Measurements from ENCODE around the gene MCTS1. TPM values are rescaled to one million over a fixed set of nuclear protein-coding genes. Genes with fewer than 3 reads are reported as not detected.
A peak's percentile ranks its signal among the peaks of the same experiment; 100 is the strongest.

MCTS1 gene, protein sequence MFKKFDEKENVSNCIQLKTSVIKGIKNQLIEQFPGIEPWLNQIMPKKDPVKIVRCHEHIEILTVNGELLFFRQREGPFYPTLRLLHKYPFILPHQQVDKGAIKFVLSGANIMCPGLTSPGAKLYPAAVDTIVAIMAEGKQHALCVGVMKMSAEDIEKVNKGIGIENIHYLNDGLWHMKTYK
- total RNA-seq (2014; rRNA removed; shearing (Covaris generic)), result 33.0 and 34.4 TPM in 2 replicates
- 55.9 and 58.2 TPM in 2 replicates for polyA plus RNA-seq (2016; fragmentation: Nextera tagmentation; extraction: Ambion mirVana)
- long read RNA-seq, transcript MCTS1-202 (6 exons, 1,018 nt), result major isoform, 23 of 23 reads
- long read RNA-seq, partial matches to known transcripts, result 0 of 23 reads
- long read RNA-seq, other reads (novel, unspliced or antisense), result 0 of 23 reads

DNA sequence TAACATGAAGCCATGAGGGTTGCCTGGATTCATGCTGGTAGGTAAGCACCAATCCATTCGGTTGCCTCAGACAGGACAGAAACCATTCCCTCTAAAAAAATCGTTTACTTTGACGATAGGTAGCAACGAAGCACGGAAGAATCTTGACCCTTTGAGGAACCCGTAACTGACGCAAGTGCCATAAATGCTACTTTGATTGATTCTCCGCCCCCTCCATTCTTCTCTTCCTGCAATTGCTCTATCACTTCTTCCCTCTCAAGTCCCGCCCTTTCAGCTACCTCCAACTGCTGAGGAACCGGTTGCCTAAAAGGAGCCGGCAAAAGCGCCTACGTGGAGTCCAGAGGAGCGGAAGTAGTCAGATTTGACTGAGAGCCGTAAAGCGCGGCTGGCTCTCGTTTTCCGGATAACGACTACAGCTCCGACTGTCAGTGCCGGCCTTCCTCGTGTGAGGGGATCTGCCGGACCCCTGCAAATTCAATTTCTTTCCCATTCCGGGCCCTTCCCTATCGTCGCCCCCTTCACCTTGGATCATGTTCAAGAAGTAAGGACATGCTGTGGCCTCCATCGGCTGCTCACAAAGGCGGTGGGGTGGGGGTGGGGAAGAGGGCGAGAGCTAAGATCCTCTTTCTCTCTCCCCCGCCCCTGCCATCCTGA, at the start of gene MCTS1:
Gene MCTS1 (plus strand): TSS at position 395 of the 654 bp plus-strand sequence. CDS start 136 bp downstream, at position 531.
- Histone ChIP-seq H3K27me3 (ENCODE audit: insufficient read depth) (no peaks in the 10 kb centered on the region), H3K9me2 (ENCODE audit: insufficient read depth) (no peaks in the 10 kb centered on the region), H3K4me3 (peak within 1 kb of the TSS; percentile 79), H3K4me2 (peak within 1 kb of the TSS; percentile 89), H3F3A (replicated peaks; ENCODE audit: low read depth) (no peaks in the 10 kb centered on the region), H3K79me2 (replicated peaks; ENCODE audit: insufficient read depth) (peaks cover 19% of the 10 kb centered on the region), H3K27ac (ENCODE audit: low read depth) (peak within 1 kb of the TSS; percentile 77), H3K4me1 (ENCODE audit: insufficient read depth) (no peaks in the 10 kb centered on the region; the same call in 1 of the 2 replicates), H3K36me3 (ENCODE audit: insufficient read depth) (no peaks in the 10 kb centered on the region), H2AFZ (no peak within 1 kb of the TSS), H4K20me1 (replicated peaks; ENCODE audit: insufficient read depth) (no peaks in the 10 kb centered on the region)
- H3K27ac Mint-ChIP-seq, result peak within 1 kb of the TSS; percentile 98
- peak; percentile 92 for DNase-seq (ENCODE audit: low spot score)
- TF ChIP-seq STAT1 (IDR thresholded peaks at IDR 0.05; ENCODE audit: unreplicated experiment) (no peak), POLR2AphosphoS5 (IDR thresholded peaks at IDR 0.05; ENCODE audit: low read depth) (peak; percentile 18; the same call in 1 of the 2 replicates), CREB1 (CRISPR knock-in tag; IDR thresholded peaks at IDR 0.05; ENCODE audit: low read depth) (0 out of 2 replicates have a peak, but pooled peaks have one; percentile 48)
- H3K4me1 Mint-ChIP-seq, result peaks cover 5% of the 10 kb centered on the region; the same call in 1 of the 3 replicates
- no peaks in the 10 kb centered on the region for H3K9me3 Mint-ChIP-seq
- ATAC-seq, result peak; percentile 98
- H3K36me3 Mint-ChIP-seq (ENCODE audit: low read depth), result no peaks in the 10 kb centered on the region
- peak within 1 kb of the TSS; percentile 93 for H3K4me3 Mint-ChIP-seq
- H3K27me3 Mint-ChIP-seq (ENCODE audit: insufficient read depth, low read depth, poor library complexity), result no peaks in the 10 kb centered on the region

DNA sequence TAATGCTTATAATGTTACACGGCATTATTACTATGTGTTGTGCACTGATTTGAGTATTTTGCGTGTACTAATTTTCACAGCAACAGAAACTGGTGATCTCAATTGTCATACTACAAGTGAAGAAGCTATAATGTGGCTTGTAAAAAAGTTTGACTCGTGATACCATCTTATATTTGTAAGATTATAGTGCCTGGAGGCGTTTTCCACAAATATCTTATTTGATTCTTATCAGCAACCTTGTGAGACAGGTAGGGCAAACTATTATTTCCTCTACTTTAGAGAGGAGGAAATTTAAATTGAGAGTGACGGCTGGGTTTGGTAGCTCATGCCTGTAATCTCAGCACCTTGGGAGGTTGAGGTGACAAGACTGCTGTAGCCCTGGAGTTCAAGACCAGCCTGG, 47.6 kb upstream of the MCTS1 start:
- Histone ChIP-seq H3K27me3 (ENCODE audit: insufficient read depth) (no peaks in the 10 kb centered on the region), H3K36me3 (ENCODE audit: insufficient read depth) (no peaks in the 10 kb centered on the region), H3K9me2 (ENCODE audit: insufficient read depth) (no peaks in the 10 kb centered on the region), H3K79me2 (replicated peaks; ENCODE audit: insufficient read depth) (peaks cover 29% of the 10 kb centered on the region), H3K27ac (ENCODE audit: low read depth) (no peak overlapping the region), H4K20me1 (replicated peaks; ENCODE audit: insufficient read depth) (no peaks in the 10 kb centered on the region), H3K4me3 (no peak overlapping the region), H3K4me1 (ENCODE audit: insufficient read depth) (no peaks in the 10 kb centered on the region), H3K4me2 (no peak overlapping the region), H3F3A (replicated peaks; ENCODE audit: low read depth) (no peaks in the 10 kb centered on the region), H2AFZ (no peak overlapping the region)
- H3K27me3 Mint-ChIP-seq (ENCODE audit: insufficient read depth, low read depth, poor library complexity), result peaks cover 7% of the 10 kb centered on the region
- no peak for TF ChIP-seq CREB1 (CRISPR knock-in tag; IDR thresholded peaks at IDR 0.05; ENCODE audit: low read depth)
- no peak for TF ChIP-seq EZH2 (IDR thresholded peaks at IDR 0.05; ENCODE audit: low read depth, unreplicated experiment)
- no peak overlapping the region for H3K27ac Mint-ChIP-seq
- H3K9me3 Mint-ChIP-seq, result no peaks in the 10 kb centered on the region
- no peaks in the 10 kb centered on the region; the same call in 2 of the 3 replicates for H3K4me1 Mint-ChIP-seq
- no peak overlapping the region for H3K4me3 Mint-ChIP-seq
- DNase-seq (ENCODE audit: low spot score) (no peak), ATAC-seq (no peak)
- H3K36me3 Mint-ChIP-seq (ENCODE audit: low read depth), result peaks cover 12% of the 10 kb centered on the region; the same call in 2 of the 3 replicates

DNA sequence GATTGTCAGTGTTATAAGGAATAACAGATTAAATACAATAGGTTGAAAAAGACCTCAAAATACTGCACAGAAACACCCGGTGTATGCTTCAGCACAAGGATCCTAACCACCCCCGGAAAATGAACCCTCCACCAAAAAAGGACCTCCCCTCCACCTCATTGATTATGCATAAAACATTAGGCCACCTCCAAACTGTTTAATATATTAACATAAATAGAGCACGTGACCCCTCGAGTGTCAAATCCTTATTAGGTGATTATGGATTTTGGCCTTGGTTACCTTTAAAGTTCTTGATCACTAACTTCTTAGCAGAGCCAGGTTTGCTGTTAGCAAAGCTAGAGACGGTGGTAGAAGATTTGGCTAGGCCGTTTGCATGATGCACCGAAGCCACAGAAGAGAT, 44.1 kb upstream of the MCTS1 start:
- peaks cover 7% of the 10 kb centered on the region for H3K27me3 Mint-ChIP-seq (ENCODE audit: insufficient read depth, low read depth, poor library complexity)
- Histone ChIP-seq H3K9me2 (ENCODE audit: insufficient read depth) (no peaks in the 10 kb centered on the region), H3K27me3 (ENCODE audit: insufficient read depth) (no peaks in the 10 kb centered on the region), H2AFZ (0 out of 2 replicates have a peak overlapping the region, but pooled peaks have one; percentile 43), H3K27ac (ENCODE audit: low read depth) (peak overlapping the region; percentile 98), H3K79me2 (replicated peaks; ENCODE audit: insufficient read depth) (peaks cover 22% of the 10 kb centered on the region), H3F3A (replicated peaks; ENCODE audit: low read depth) (no peaks in the 10 kb centered on the region), H3K36me3 (ENCODE audit: insufficient read depth) (no peaks in the 10 kb centered on the region), H4K20me1 (replicated peaks; ENCODE audit: insufficient read depth) (no peaks in the 10 kb centered on the region), H3K4me3 (peak overlapping the region; percentile 80), H3K4me2 (peak overlapping the region; percentile 86), H3K4me1 (ENCODE audit: insufficient read depth) (peaks cover 6% of the 10 kb centered on the region)
- H3K4me3 Mint-ChIP-seq, result peak overlapping the region; percentile 92
- H3K27ac Mint-ChIP-seq, result peak overlapping the region; percentile 96
- peaks cover 12% of the 10 kb centered on the region; the same call in 2 of the 3 replicates for H3K36me3 Mint-ChIP-seq (ENCODE audit: low read depth)
- no peaks in the 10 kb centered on the region for H3K9me3 Mint-ChIP-seq
- ATAC-seq, result no peak
- no peak for DNase-seq (ENCODE audit: low spot score)
- H3K4me1 Mint-ChIP-seq, result peaks cover 5% of the 10 kb centered on the region
- TF ChIP-seq, protein P1, sequence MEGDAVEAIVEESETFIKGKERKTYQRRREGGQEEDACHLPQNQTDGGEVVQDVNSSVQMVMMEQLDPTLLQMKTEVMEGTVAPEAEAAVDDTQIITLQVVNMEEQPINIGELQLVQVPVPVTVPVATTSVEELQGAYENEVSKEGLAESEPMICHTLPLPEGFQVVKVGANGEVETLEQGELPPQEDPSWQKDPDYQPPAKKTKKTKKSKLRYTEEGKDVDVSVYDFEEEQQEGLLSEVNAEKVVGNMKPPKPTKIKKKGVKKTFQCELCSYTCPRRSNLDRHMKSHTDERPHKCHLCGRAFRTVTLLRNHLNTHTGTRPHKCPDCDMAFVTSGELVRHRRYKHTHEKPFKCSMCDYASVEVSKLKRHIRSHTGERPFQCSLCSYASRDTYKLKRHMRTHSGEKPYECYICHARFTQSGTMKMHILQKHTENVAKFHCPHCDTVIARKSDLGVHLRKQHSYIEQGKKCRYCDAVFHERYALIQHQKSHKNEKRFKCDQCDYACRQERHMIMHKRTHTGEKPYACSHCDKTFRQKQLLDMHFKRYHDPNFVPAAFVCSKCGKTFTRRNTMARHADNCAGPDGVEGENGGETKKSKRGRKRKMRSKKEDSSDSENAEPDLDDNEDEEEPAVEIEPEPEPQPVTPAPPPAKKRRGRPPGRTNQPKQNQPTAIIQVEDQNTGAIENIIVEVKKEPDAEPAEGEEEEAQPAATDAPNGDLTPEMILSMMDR (conservative IDR thresholded peaks at IDR 0.05; ENCODE audit: low read depth in 2 of 2), result no peak
- TF ChIP-seq, protein P2, sequence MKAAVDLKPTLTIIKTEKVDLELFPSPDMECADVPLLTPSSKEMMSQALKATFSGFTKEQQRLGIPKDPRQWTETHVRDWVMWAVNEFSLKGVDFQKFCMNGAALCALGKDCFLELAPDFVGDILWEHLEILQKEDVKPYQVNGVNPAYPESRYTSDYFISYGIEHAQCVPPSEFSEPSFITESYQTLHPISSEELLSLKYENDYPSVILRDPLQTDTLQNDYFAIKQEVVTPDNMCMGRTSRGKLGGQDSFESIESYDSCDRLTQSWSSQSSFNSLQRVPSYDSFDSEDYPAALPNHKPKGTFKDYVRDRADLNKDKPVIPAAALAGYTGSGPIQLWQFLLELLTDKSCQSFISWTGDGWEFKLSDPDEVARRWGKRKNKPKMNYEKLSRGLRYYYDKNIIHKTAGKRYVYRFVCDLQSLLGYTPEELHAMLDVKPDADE (IDR thresholded peaks at IDR 0.05), result no peak
